Smooth muscle cell (in vitro differentiated cells): ENCODE results near the gene NARS2. TPM values are rescaled to one million over a fixed set of nuclear protein-coding genes. Genes with fewer than 3 reads are reported as not detected.

Experiments used
- DNase-seq: peaks from one replicate; lab custom pipeline; 2025; ENCODE audit not compliant: unreplicated experiment; lab: John Stamatoyannopoulos, UW
- H2AFZ ChIP-seq: fragments of 200-600 bp; sonication (generic); 2 replicates; pipeline ENCODE4 v1.6.0; 2016; ENCODE audit warnings: antibody characterized with exemption, low read depth, mild to moderate bottlenecking
- H3F3A ChIP-seq: fragments of 200-600 bp; sonication (generic); 2 replicates; pipeline ENCODE4 v1.6.0; 2017; ENCODE audit warnings: antibody characterized with exemption, low read depth
- H3K27ac ChIP-seq: fragments of 200-600 bp; sonication (generic); 2 replicates; pipeline ENCODE4 v1.5.1; 2016; ENCODE audit warnings: low read depth, mild to moderate bottlenecking
- H3K27me3 ChIP-seq: fragments of 200-600 bp; sonication (generic); 2 replicates; pipeline ENCODE4 v1.6.1; 2016; ENCODE audit warnings: low read depth, mild to moderate bottlenecking
- H3K36me3 ChIP-seq: fragments of 200-600 bp; sonication (generic); 2 replicates; pipeline ENCODE4 v1.5.1; 2016; ENCODE audit warnings: low read depth
- H3K4me1 ChIP-seq: fragments of 200-600 bp; sonication (generic); 2 replicates; pipeline ENCODE4 v1.5.1; 2016; ENCODE audit warnings: low read depth
- H3K4me2 ChIP-seq: fragments of 200-600 bp; sonication (generic); 2 replicates; pipeline ENCODE4 v1.6.0; 2016; ENCODE audit warnings: mild to moderate bottlenecking
- H3K4me3 ChIP-seq: fragments of 200-600 bp; sonication (generic); 2 replicates; pipeline ENCODE4 v1.5.1; 2016; ENCODE audit warnings: mild to moderate bottlenecking
- H3K79me2 ChIP-seq: fragments of 200-600 bp; sonication (generic); 2 replicates; pipeline ENCODE4 v1.6.0; 2016; ENCODE audit warnings: low read depth, mild to moderate bottlenecking
- H3K9ac ChIP-seq: fragments of 200-600 bp; sonication (generic); 2 replicates; pipeline ENCODE4 v1.6.0; 2016; ENCODE audit warnings: low read depth
- H3K9me3 ChIP-seq: fragments of 200-600 bp; sonication (generic); replicated peaks from 2 replicates; pipeline ENCODE4 v1.5.1; 2016; ENCODE audit warnings: low read depth
- H4K20me1 ChIP-seq: fragments of 200-600 bp; sonication (generic); 2 replicates; pipeline ENCODE4 v1.6.0; 2016; ENCODE audit warnings: low read depth
- WGBS: methylation state at CpG from one replicate; pipeline ENCODE4 v1.1.7; 2016; ENCODE audit warnings: low lambda C conversion rate; 5-methylcytosine and 5-hydroxymethylcytosine counted together
- polyA plus RNA-seq: library from polyadenylated mRNA; unstranded; fragments of >200 nt; fragmentation: Nextera tagmentation; extraction: Ambion mirVana; gene quantifications from 2 replicates; pipeline ENCODE4 v1.2.1, GENCODE V29; 2016
- total RNA-seq: library from RNA; depleted of rRNA; stranded (reverse); fragments of >200 nt; gene quantifications from 2 replicates; pipeline ENCODE4 v1.2.3, GENCODE V29; 2014
- TF ChIP-seq, protein P1 (sequence below): fragments of 200-600 bp; sonication (generic); IDR thresholded peaks from 2 replicates; pipeline ENCODE4 v1.5.1; 2017; ENCODE audit warnings: borderline replicate concordance, mild to moderate bottlenecking, antibody characterized with exemption; ENCODE audit not compliant: insufficient read depth, poor library complexity, severe bottlenecking

The NARS2 gene
- total and polyA plus RNA-seq, 2 experiments from 2014 or later = 12.2 to 17.4 TPM

DNA sequence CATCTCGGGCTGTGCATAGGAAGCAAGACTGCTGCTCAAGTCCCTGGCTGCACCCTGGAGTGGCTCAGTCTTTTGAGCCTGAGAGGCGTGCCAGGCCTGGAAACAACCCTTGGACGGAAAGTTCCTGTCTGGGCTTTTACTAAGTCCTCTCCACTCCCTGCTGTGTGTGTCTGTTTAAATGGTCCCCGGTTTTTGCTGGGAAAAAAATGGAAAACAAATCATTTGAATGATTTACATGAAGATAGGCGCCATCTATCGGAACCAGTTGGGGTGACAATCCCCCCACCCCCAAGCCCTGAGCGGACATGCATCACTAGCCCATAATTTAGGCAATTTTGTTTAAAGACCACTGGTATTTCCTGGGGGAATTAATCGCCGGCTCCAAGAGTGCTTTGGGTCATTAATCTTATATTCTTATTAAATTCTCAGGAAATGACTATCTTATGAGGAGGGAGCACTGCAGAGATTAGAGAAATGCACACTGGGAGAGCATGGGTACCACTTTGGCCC lies 154.4 kb downstream of the NARS2 start:
- Histone ChIP-seq H4K20me1 (no peaks in the 10 kb centered on the region), H3K4me2 (peak overlapping the region; percentile 58), H2AFZ (no peak overlapping the region), H3K79me2 (peaks cover 11% of the 10 kb centered on the region), H3K27ac (peak overlapping the region; percentile 85), H3F3A (peaks cover 15% of the 10 kb centered on the region), H3K36me3 (no peaks in the 10 kb centered on the region), H3K27me3 (no peaks in the 10 kb centered on the region), H3K4me3 (no peak overlapping the region), H3K9ac (peak overlapping the region; percentile 34), H3K9me3 (no peaks in the 10 kb centered on the region), H3K4me1 (peaks cover 29% of the 10 kb centered on the region)
- DNase-seq = peak; percentile 25
- WGBS = 13% methylated on average over 9 of the region's 9 CpGs
- TF ChIP-seq, protein P1, sequence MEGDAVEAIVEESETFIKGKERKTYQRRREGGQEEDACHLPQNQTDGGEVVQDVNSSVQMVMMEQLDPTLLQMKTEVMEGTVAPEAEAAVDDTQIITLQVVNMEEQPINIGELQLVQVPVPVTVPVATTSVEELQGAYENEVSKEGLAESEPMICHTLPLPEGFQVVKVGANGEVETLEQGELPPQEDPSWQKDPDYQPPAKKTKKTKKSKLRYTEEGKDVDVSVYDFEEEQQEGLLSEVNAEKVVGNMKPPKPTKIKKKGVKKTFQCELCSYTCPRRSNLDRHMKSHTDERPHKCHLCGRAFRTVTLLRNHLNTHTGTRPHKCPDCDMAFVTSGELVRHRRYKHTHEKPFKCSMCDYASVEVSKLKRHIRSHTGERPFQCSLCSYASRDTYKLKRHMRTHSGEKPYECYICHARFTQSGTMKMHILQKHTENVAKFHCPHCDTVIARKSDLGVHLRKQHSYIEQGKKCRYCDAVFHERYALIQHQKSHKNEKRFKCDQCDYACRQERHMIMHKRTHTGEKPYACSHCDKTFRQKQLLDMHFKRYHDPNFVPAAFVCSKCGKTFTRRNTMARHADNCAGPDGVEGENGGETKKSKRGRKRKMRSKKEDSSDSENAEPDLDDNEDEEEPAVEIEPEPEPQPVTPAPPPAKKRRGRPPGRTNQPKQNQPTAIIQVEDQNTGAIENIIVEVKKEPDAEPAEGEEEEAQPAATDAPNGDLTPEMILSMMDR = peak; percentile 59

DNA sequence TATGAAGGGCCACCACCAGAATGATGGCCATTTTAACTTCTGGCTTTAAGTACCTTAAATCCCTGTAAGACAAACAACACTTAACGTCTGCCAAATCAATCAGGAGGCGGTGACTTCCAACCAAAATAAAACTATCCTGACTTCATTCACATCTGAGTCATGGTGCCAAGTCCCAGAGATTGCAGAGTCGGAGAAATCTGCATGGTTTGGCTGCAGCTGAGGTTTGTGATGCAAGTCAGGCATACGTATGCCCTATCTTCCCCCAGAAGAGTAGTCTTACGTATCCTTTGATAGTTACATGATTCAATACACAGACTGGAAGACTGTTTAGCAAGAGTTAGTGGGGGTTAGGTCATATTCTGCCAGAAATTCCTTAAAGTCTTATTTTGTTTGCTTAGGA lies 155.3 kb downstream of the NARS2 start:
- Histone ChIP-seq H3K4me1 (peaks cover 24% of the 10 kb centered on the region), H3K27ac (peak overlapping the region; percentile 85), H3K4me2 (peak overlapping the region; percentile 92), H2AFZ (no peak overlapping the region), H4K20me1 (no peaks in the 10 kb centered on the region), H3K4me3 (peak overlapping the region; percentile 70), H3K9ac (peak overlapping the region; percentile 92), H3K36me3 (no peaks in the 10 kb centered on the region), H3K79me2 (peaks cover 21% of the 10 kb centered on the region), H3K27me3 (no peaks in the 10 kb centered on the region), H3K9me3 (no peaks in the 10 kb centered on the region), H3F3A (peaks cover 15% of the 10 kb centered on the region)
- TF ChIP-seq, protein P1 = no peak
- DNase-seq = no peak
- WGBS = 13% methylated on average over 5 of the region's 5 CpGs

DNA sequence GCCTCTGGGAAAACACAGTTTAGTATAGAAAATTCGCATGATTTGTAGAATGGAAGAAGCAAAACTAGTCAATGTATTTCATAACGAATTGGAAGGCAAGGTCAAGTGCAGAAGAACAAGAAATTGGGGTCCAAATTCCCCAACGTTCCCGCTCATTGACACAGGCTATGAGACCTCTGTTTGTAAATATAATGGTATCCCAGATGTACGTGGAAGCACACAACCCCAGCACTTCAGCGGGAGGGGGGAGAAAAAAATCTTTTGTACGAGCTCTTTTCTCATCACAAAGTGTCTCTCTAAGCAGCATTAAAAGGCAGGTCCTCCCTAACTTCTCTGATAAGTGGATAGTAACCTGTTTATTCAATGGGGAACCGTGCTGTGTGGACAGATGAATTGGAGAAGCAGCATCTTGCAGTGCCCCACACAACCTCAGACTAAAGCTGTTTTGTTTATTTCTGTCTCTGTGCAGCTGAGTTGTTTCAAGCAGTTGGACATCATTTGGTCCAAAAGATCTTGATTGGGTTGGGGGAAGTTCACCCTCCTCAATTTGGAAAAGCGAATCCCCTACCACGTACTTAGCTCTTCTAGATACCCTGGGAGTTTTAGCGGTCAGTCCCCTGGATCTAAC lies 156.0 kb downstream of the NARS2 start:
- WGBS = 37% methylated on average over 11 of the region's 11 CpGs
- Histone ChIP-seq H3K4me1 (peaks cover 24% of the 10 kb centered on the region), H3K4me2 (peak overlapping the region; percentile 92), H3K4me3 (peak overlapping the region; percentile 70), H3K79me2 (peaks cover 27% of the 10 kb centered on the region), H3K9ac (peak overlapping the region; percentile 92), H3K27ac (peak overlapping the region; percentile 85), H3K36me3 (no peaks in the 10 kb centered on the region), H2AFZ (peak overlapping the region; percentile 25), H3K27me3 (no peaks in the 10 kb centered on the region), H3K9me3 (no peaks in the 10 kb centered on the region), H3F3A (peaks cover 15% of the 10 kb centered on the region), H4K20me1 (no peaks in the 10 kb centered on the region)
- TF ChIP-seq, protein P1 = no peak
- no peak for DNase-seq
